Pancreas (tissue), 10 donors: Measurements from ENCODE around the gene C1orf35. TPM values are rescaled to one million over a fixed set of nuclear protein-coding genes. Genes with fewer than 3 reads are reported as not detected.
A peak's percentile ranks its signal among the peaks of the same experiment; 100 is the strongest.

Experiments
- ATAC-seq, 4 donors: fragments of 200-7000 bp; cut with Tn5 transposase; one replicate each; pipeline versions ENCODE4 v1.8.0 to v1.9.1; 2020; ENCODE audit warnings: mild to moderate bottlenecking in 4 of 4, moderate library complexity in 4 of 4
- DNase-seq, 6 donors: peaks; one replicate each; pipeline ENCODE4 v3.0.0-alpha.2; 2020
- FAIRE-seq: peaks from 2 replicates; lab custom pipeline; 2012; peaks lifted over from hg19 to GRCh38; lab: Jason Lieb, UNC
- H3K27ac ChIP-seq, 4 donors: fragments of 200-600 bp; sonication (generic); 1 replicate in 3 of 4; 2 replicates in 1 of 4; pipeline versions ENCODE4 v1.5.0 to v1.8.0; 2020
- H3K27me3 ChIP-seq, 4 donors: fragments of 200-600 bp; one replicate each; pipeline ENCODE4 v1.8.0; 2021
- H3K36me3 ChIP-seq, 3 donors: fragments of 200-600 bp; sonication (generic) in 1 of 3; one replicate each; pipeline versions ENCODE4 v1.5.0 to v1.8.0; 2020 to 2021
- H3K4me1 ChIP-seq, 3 donors: fragments of 200-600 bp; one replicate each; pipeline ENCODE4 v1.8.0; 2021
- H3K4me3 ChIP-seq, 4 donors: fragments of 200-600 bp; sonication (generic) in 2 of 4; one replicate each; pipeline versions ENCODE4 v1.5.0 to v1.8.0; 2020 to 2021
- H3K9me3 ChIP-seq, 4 donors: fragments of 200-600 bp; one replicate each; pipeline ENCODE4 v1.8.0; 2021
- whole genome bisulfite sequencing, 2 donors: extraction: QIAGEN DNeasy Blood & Tissue Kit; methylation state at CpG; one replicate each; pipeline ENCODE4 v1.1.7; 2013; 5-methylcytosine and 5-hydroxymethylcytosine counted together
- intact Hi-C, 3 donors: fragments of 100-400 bp; cut with DNase I; formaldehyde crosslinking; loops; one replicate each; pipeline versions ENCODE4 v1.11.1 to v1.14.2; 2022
- polyA plus RNA-seq, 2 donors: library from polyadenylated mRNA; stranded (reverse); fragments of 200-250 nt; gene quantifications; one replicate each; pipeline ENCODE4 v1.2.3, GENCODE V29; 2013
- total RNA-seq, 6 donors: library from RNA; stranded (reverse); fragmentation: NEBNext Ultra II Directional in 4 of 6; extraction: Animal tissue kit (Norgen Biotek cat#: 25700) in 4 of 6; gene quantifications; one replicate each; pipeline versions ENCODE4 v1.2.1 to v1.2.4, GENCODE V29; 2021 to 2023
- TF ChIP-seq, protein P1 (sequence below), 4 donors: fragments of 200-600 bp; sonication (generic) in 3 of 4; IDR thresholded peaks; one replicate each; pipeline versions ENCODE4 v1.5.0 to v1.8.0; 2021; ENCODE audit warnings: antibody characterized with exemption in 4 of 4
- donor health status: healthy with polysubstance abuse.
- donor health status: DM: no; HTN: no; CAD: no; lungs with moderate emphysema.
- donor health status: DM: no; HTN: no; CAD: no.
- donor health status: control.
- donor health status: control.
- donor health status: Bipolar disorder and iron deficiency.
- donor health status: DM: yes; HTN: yes; CAD: no.
- donor health status: DM: no; HTN: no; CAD: no.
- donor health status: DM: no; HTN: no; CAD: no.
- donor health status: DM: yes; HTN: yes; CAD: no.

Gene C1orf35
- total and polyA plus RNA-seq, 8 donors = 6.3 to 33.2 (median 8.3) TPM

- 38 to 54% methylated on average over 10 of the region's 10 CpGs for WGBS, 2 donors
- no peak overlapping the region for H3K4me3 ChIP-seq
- no peaks in the 10 kb centered on the region for H3K9me3 ChIP-seq
- DNase-seq (peak in 2 of 6 donors; percentile 35 to 55), ATAC-seq (no peak), FAIRE-seq (no peak)
- no peaks in the 10 kb centered on the region for H3K27me3 ChIP-seq
- H3K36me3 ChIP-seq = no peaks in the 10 kb centered on the region
- TF ChIP-seq, protein P1, sequence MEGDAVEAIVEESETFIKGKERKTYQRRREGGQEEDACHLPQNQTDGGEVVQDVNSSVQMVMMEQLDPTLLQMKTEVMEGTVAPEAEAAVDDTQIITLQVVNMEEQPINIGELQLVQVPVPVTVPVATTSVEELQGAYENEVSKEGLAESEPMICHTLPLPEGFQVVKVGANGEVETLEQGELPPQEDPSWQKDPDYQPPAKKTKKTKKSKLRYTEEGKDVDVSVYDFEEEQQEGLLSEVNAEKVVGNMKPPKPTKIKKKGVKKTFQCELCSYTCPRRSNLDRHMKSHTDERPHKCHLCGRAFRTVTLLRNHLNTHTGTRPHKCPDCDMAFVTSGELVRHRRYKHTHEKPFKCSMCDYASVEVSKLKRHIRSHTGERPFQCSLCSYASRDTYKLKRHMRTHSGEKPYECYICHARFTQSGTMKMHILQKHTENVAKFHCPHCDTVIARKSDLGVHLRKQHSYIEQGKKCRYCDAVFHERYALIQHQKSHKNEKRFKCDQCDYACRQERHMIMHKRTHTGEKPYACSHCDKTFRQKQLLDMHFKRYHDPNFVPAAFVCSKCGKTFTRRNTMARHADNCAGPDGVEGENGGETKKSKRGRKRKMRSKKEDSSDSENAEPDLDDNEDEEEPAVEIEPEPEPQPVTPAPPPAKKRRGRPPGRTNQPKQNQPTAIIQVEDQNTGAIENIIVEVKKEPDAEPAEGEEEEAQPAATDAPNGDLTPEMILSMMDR (IDR thresholded peaks at IDR 0.05) = no peak
- no peak overlapping the region for H3K27ac ChIP-seq
- H3K4me1 ChIP-seq = no peaks in the 10 kb centered on the region
- intact Hi-C loops = no loop called here
Observed at GRCh38 chr1:228066891-228067654, 36.1 kb downstream of the C1orf35 start.

DNA sequence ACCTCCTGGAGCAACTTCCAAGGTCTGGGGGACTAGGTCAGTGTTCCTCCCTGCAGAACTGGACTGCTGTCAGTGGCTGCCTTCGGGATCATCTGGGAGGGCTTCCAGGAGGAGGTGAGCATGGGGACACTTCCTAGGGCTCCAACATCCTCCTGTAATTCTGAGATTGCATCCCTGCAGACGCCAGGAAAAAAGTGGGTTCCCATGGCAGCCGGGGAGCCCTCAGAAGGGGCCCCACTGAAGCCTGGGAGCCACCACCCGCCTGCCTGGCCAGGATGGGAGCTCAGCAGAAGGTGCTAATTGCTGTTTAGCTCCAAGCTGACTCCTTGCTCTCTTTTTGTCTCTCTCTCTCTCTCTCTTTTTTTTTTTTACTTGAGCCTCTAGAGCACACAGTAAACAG, 36.7 kb downstream of the C1orf35 start:
- H3K4me3 ChIP-seq = no peak overlapping the region
- no peak for DNase-seq
- 33 to 61% methylated on average over 4 of the region's 4 CpGs for WGBS, 2 donors
- TF ChIP-seq, protein P1 (IDR thresholded peaks at IDR 0.05) = no peak
- H3K27ac ChIP-seq = no peak overlapping the region
- FAIRE-seq = no peak
- H3K4me1 ChIP-seq = no peaks in the 10 kb centered on the region
- intact Hi-C loops = no loop called here
- H3K36me3 ChIP-seq = no peaks in the 10 kb centered on the region
- ATAC-seq = no peak
- H3K9me3 ChIP-seq = no peaks in the 10 kb centered on the region
- no peaks in the 10 kb centered on the region for H3K27me3 ChIP-seq

- Histone ChIP-seq H3K27ac (no peak overlapping the region), H3K4me3 (no peak overlapping the region), H3K9me3 (no peaks in the 10 kb centered on the region), H3K27me3 (no peaks in the 10 kb centered on the region), H3K4me1 (no peaks in the 10 kb centered on the region), H3K36me3 (no peaks in the 10 kb centered on the region)
- intact Hi-C loops = no loop called here
- ATAC-seq (no peak), DNase-seq (peak in 2 of 6 donors; percentile 42 to 45), FAIRE-seq (no peak)
- TF ChIP-seq, protein P1 (IDR thresholded peaks at IDR 0.05) = no peak
- 67 to 78% methylated on average over 15 of the region's 15 CpGs for WGBS, 2 donors
Observed at GRCh38 chr1:228065543-228066347, 37.4 kb downstream of the C1orf35 start.

DNA sequence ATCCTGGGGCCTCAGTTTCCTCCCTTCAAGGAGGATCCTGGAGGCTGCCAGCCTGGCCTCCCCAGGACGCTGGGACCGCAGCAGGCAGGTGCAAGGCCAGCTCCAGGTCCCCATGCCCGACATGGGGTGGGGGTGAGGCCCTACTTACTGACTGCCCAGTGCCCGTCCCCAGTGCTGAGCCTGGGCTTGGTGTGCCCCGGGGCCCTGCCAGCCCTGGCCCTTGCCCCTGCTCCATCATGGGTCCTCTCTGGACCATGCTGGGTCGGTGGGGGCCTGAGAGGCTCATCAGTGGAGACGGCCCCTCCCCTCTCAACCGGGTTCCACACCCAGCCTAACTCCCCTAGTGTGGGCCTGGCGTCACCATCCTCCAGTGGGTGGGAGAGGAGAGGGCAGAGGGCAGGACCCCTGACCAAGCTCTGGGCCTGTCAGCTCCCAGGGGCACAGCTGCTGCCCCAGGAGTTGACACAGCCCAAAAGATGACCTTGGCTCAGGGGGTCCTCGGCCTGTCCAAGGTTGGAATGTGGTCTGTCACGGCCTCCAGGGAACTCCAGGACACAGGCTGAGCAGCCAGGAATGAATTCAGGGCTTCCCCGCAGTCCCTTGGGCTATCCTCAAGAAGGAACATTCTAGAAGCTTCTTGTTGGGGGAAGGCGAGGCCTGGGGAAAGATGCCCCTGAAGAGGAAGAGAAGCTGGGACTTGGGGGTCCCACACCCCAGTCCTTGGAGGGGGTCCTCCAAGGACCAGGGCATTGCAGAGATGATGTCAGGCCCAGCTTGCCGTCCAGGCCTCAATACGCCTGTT, 38.2 kb downstream of the C1orf35 start:
- ATAC-seq = no peak
- Histone ChIP-seq H3K27ac (no peak overlapping the region), H3K4me3 (no peak overlapping the region), H3K27me3 (no peaks in the 10 kb centered on the region), H3K9me3 (no peaks in the 10 kb centered on the region), H3K4me1 (no peaks in the 10 kb centered on the region), H3K36me3 (no peaks in the 10 kb centered on the region)
- whole genome bisulfite sequencing, 2 donors = 66 to 74% methylated on average over 14 to 15 of the region's 15 CpGs
- peak in 1 of 6 donors; percentile 67 for DNase-seq
- TF ChIP-seq, protein P1 (IDR thresholded peaks at IDR 0.05) = no peak
- FAIRE-seq = no peak
- intact Hi-C loops = no loop called here
